GM18861 (cell line): ENCODE measurements around the gene PXDN.

Source experiments
- ATAC-seq: cut with Tn5 transposase; IDR thresholded peaks from one replicate; pipeline ENCODE4 v1.9.1; 2021; ENCODE audit not compliant: unreplicated experiment

The PXDN gene

DNA sequence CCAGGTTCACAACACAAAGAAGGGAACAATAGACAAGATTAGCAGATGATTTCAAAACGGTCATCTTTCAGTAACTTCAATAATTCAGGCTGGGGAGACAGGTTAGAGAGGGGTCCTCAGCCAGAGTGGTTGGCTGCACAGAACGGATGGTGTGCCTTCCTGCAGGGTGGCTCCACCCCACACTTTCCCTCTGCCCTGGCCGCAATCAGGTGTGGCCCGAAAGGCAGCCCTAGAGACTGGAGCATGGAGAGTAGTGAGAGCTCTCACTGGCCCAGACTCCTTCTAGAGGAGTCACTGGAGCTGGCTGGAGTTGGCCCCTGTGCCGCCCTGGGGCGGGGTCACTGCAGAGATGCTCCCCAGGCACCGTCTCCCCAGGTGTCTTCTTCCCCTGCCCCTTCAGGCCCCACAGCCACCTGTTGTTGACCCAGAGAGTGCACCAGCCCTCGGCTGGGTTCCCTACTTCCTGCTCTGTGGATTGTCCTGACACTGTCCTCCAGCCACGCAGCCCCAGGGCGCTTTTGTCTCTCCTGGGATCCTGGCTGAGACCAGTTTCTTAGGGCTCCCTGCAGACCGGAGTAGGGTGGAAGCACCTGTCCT is 126.8 kb downstream of the PXDN start:
- ATAC-seq = no peak

- ATAC-seq = no peak
These were observed 129.8 kb downstream of the PXDN start for GRCh38 chr2:1614564-1614963.

- no peak for ATAC-seq
These were observed 130.5 kb downstream of the PXDN start for GRCh38 chr2:1613731-1614354.

- ATAC-seq = no peak
These were observed 131.3 kb downstream of the PXDN start for GRCh38 chr2:1613078-1613445.

GRCh38 chr2:1612391-1613077 is 131.8 kb downstream of the PXDN start:
- ATAC-seq = no peak

DNA sequence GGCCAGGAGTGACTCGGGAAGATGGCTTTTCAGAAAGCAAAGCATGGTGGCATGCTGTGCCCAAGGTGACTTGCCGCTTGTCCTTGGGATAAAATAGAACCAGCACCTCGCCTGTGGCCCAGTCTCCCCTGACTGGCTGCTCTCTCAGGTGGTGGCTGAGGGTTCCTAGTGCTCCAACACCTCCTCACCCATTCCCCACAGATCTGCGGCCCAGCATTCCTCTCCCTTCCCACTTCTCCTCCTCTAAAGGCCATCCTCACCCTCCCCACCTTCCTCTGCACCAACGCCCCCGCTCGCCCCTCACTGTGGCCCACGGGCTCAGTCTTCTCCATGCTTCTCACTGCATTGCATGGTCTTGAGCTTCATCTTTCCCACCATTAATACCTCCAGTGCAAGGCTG is 132.4 kb downstream of the PXDN start:
- no peak for ATAC-seq

GRCh38 chr2:1610096-1610485 is 134.2 kb downstream of the PXDN start:
- ATAC-seq = no peak

- no peak for ATAC-seq
These were observed 134.7 kb downstream of the PXDN start for GRCh38 chr2:1609485-1610095.

DNA sequence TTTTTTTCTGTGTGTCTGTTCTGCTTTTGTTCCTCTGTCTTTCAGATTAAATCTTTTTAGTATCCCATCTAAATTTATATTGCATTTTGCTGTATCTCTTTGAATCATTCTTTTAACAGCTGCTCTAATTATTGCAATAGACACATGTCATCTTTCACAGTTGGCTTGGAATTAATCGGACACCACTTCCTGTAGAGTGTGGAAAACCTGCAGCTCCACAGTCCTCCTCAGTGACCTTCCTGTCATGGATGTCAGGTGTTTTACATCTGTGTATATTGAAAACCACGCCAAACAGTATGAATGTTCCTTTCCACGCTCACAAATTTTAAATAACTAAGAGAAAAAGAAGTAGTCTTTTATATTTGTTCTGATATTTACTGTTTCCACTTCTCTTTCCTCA is 135.3 kb downstream of the PXDN start:
- no peak for ATAC-seq

DNA sequence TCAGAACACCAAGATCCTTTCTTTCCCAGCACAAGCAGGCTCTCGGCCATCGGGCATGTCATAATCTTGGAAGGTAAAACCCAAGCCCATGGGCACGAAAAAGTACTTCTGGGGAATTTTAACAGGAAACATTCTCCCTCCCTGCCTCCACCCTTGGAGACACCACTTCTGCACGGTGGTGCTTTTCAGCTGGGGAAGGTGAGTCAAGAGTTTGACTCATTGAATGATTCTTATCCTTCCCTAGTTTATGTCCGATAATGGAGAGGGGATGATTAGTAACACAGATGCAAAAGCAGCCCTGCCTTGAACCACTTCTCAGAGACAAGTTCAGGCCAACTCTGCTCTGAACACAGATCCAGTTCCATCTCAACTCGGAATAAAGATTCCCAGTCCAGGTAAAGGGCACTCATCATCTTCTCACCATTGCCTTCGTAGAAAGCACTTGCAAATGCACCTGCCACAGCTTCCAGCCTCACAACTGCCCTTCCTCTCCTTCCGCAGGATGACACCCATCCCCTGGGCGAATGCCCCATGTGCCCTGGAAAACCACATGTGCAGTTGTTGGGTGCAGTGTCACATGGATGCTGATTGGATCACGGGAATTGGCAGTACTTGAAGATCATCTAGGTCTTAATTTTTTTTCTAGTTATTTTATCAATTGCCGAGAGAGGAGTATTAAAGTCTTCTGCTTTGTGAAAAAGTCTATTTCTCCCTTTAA is 136.2 kb downstream of the PXDN start:
- ATAC-seq = no peak

GRCh38 chr2:1607236-1607920 is 136.9 kb downstream of the PXDN start:
- ATAC-seq = no peak

DNA sequence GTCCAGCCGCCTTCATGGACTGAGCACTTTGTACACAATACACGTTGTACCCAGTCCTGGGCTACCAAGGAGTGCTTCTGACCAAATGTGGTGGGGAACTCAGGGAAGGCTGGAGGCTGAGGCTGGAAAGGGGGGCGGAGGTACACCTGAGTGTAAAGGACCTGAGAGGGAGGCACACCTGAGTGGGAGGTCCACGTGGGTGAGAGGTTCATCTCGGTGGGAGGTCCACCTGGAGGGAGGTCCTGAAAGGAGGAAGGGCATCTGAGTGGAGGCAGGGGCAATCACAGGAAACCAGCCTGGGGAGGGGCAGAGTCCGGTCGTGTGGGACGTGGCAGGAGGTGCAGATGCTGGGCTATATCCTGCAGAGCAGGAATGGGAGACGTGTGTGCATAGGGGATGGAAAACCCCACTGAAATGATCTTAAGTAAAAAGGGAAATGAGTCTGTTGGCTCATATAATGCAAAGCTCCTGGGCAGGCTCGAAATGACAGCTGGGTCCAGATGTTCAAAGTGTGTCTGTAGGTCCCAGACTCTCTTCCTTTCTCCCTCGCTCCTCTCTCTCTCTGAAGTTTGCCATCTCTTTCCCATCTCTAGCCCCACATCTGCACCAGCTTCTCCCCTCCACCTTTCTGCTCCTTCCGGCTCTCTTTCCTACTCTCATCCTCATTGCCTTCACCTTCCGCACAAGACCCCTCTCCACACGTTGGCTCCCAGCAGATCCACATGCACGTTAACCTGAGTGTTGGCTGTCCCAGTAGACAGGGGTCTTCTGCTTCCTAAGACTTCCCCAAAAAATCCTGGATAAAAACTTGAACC is 137.7 kb downstream of the PXDN start:
- ATAC-seq = no peak

- ATAC-seq = no peak
These were observed 138.3 kb downstream of the PXDN start for GRCh38 chr2:1606046-1606400.

GRCh38 chr2:1605102-1606045 is 138.9 kb downstream of the PXDN start:
- no peak for ATAC-seq

GRCh38 chr2:1603521-1603920 is 140.8 kb downstream of the PXDN start:
- ATAC-seq = no peak

DNA sequence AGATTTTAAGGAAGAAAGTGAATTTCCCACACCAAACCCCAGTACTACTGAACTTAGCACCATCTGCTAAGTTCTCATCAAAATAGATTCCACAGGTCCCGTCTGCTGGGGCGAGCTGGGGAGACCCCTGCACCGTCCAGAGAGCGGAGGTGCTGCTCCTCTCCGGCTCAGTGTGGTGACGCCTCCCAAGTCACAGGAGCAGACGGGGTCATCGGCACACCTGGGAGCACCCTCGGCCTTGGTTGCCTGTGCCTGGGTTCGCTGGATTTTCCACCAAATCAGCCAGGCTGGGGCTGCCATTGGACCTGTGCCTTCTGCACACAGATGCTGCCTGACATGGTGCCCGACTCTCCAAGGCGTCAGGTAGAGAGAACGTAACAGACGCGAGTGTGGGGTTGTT is 141.3 kb downstream of the PXDN start:
- ATAC-seq = no peak

DNA sequence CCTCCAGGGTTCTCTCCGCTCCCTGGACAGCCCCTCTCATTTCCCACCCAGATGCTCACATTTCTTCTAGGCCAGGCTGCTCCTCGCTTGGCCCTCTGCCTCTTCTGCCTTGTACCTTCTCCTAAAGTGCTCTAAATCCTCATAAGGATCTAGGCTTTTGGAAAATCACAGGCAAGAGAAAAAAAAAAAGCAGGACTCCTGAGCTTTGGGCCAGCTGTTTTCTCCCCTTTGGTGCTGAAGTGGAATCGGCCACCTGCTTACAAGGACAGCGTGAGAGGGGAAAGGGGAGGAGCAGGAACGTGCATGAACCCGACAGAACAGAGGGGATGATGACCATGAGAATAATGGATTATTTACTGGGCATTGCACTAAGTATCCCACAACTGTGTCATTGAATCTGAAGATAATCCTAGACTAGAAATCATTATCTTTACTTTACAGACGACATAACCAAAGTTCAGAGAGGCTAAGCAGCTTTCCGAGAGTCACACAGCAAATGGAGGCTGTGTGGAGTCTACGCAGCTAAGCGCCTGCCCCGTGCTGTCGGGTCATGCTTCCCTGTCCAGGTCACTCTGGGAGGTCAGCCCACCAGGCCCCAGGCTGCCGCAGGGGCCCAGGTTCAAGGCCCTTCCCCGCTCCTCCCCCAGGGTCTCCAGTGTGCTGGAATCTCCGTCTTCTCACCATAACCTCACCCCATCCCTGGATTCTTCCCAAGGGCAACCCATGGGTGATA is 141.9 kb downstream of the PXDN start:
- ATAC-seq = no peak

- ATAC-seq = no peak
These were observed 142.6 kb downstream of the PXDN start for GRCh38 chr2:1601471-1602277.
